Measurements from ENCODE around the gene PRL.

GRCh38 chr6:22250486-22250885, 46.4 kb downstream of the PRL start:
- TF ChIP-seq GABPA (IDR thresholded peaks at IDR 0.05 in 1 of 2, conservative IDR thresholded peaks at IDR 0.05 in 1 of 2) (no peak), MAX (IDR thresholded peaks at IDR 0.05) (no peak), CTCF (IDR thresholded peaks at IDR 0.05; ENCODE audit: low read depth, low read length, missing input control) (no peak), YY1 (IDR thresholded peaks at IDR 0.05) (no peak), ATF3 (IDR thresholded peaks at IDR 0.05) (no peak), REST (IDR thresholded peaks at IDR 0.05) (no peak), EGR1 (IDR thresholded peaks at IDR 0.05; ENCODE audit: low read depth in 2 of 2) (no peak), ZBTB33 (IDR thresholded peaks at IDR 0.05) (no peak), FOXA1 (IDR thresholded peaks at IDR 0.05) (no peak), TAF1 (conservative IDR thresholded peaks at IDR 0.05) (no peak), JUND (IDR thresholded peaks at IDR 0.05) (no peak), RAD21 (IDR thresholded peaks at IDR 0.05) (no peak), HNF4G (IDR thresholded peaks at IDR 0.05) (no peak), RXRA (IDR thresholded peaks at IDR 0.05) (no peak)

Measured in liver (tissue), 3 donors.